GM23338 (cell line): Measurements from ENCODE around the gene AK2. TPM values are rescaled to one million over a fixed set of nuclear protein-coding genes. Genes with fewer than 3 reads are reported as not detected.

ENCODE experiments used
- ATAC-seq: fragments of 200-7000 bp; cut with Tn5 transposase; 3 replicates; pipeline ENCODE4 v1.9.1; 2020
- DNase-seq: peaks from one replicate; pipeline ENCODE4 v3.0.0-alpha.2; 2015; ENCODE audit warnings: low spot score
- H2AFZ ChIP-seq: fragments of 200-600 bp; sonication (generic); 2 replicates; pipeline ENCODE4 v1.8.0; 2016; ENCODE audit warnings: antibody characterized with exemption, mild to moderate bottlenecking, moderate library complexity
- H3F3A ChIP-seq: fragments of 200-600 bp; sonication (generic); replicated peaks from 2 replicates; pipeline ENCODE4 v1.8.0; 2017; ENCODE audit warnings: antibody characterized with exemption, mixed run types, low read depth
- H3K27ac ChIP-seq: fragments of 200-600 bp; sonication (generic); 2 replicates; pipeline ENCODE4 v1.6.1; 2016; ENCODE audit warnings: low read depth
- H3K27me3 ChIP-seq: fragments of 200-600 bp; sonication (generic); 2 replicates; pipeline ENCODE4 v1.8.0; 2016; ENCODE audit warnings: mild to moderate bottlenecking, mixed run types, moderate library complexity; ENCODE audit not compliant: insufficient read depth
- H3K36me3 ChIP-seq: fragments of 200-600 bp; sonication (generic); 2 replicates; pipeline ENCODE4 v1.8.0; 2016; ENCODE audit warnings: mild to moderate bottlenecking; ENCODE audit not compliant: insufficient read depth
- H3K4me1 ChIP-seq: fragments of 200-600 bp; sonication (generic); 2 replicates; pipeline ENCODE4 v1.8.0; 2016; ENCODE audit warnings: mild to moderate bottlenecking, moderate library complexity; ENCODE audit not compliant: insufficient read depth
- H3K4me2 ChIP-seq: fragments of 200-600 bp; sonication (generic); 2 replicates; pipeline ENCODE4 v1.7.1; 2017; ENCODE audit warnings: mixed run types
- H3K4me3 ChIP-seq: fragments of 200-600 bp; sonication (generic); 2 replicates; pipeline ENCODE4 v1.6.1; 2016; ENCODE audit warnings: mixed run types
- H3K79me2 ChIP-seq: fragments of 200-600 bp; sonication (generic); replicated peaks from 2 replicates; pipeline ENCODE4 v1.8.0; 2017; ENCODE audit warnings: mild to moderate bottlenecking; ENCODE audit not compliant: insufficient read depth
- H3K9me2 ChIP-seq: fragments of 200-600 bp; sonication (generic); 2 replicates; pipeline ENCODE4 v1.8.0; 2017; ENCODE audit not compliant: insufficient read depth
- H4K20me1 ChIP-seq: fragments of 200-600 bp; sonication (generic); replicated peaks from 2 replicates; pipeline ENCODE4 v1.8.0; 2017; ENCODE audit warnings: mild to moderate bottlenecking; ENCODE audit not compliant: insufficient read depth
- H3K27ac Mint-ChIP-seq: 2 replicates; pipeline ENCODE4 v1.8.0; 2020; ENCODE audit warnings: inconsistent platforms, mild to moderate bottlenecking, moderate library complexity, mixed read lengths
- H3K27me3 Mint-ChIP-seq: 3 replicates; pipeline ENCODE4 v1.8.0; 2022; ENCODE audit warnings: low read depth, mild to moderate bottlenecking, moderate library complexity, mixed read lengths, inconsistent platforms; ENCODE audit not compliant: insufficient read depth, poor library complexity
- H3K36me3 Mint-ChIP-seq: 3 replicates; pipeline ENCODE4 v1.8.0; 2021; ENCODE audit warnings: low read depth, mild to moderate bottlenecking, inconsistent platforms, moderate library complexity, mixed read lengths
- H3K4me1 Mint-ChIP-seq: 3 replicates; pipeline ENCODE4 v1.8.0; 2020; ENCODE audit warnings: mild to moderate bottlenecking, inconsistent platforms, mixed read lengths
- H3K4me3 Mint-ChIP-seq: 3 replicates; pipeline ENCODE4 v1.8.0; 2021; ENCODE audit warnings: moderate library complexity, mild to moderate bottlenecking, inconsistent platforms, mixed read lengths
- H3K9me3 Mint-ChIP-seq: 3 replicates; pipeline ENCODE4 v1.8.0; 2020; ENCODE audit warnings: moderate library complexity, mild to moderate bottlenecking, inconsistent platforms, mixed read lengths
- EZH2 ChIP-seq: fragments of 200-600 bp; sonication (generic); IDR thresholded peaks from one replicate; pipeline ENCODE4 v1.8.0; 2017; ENCODE audit warnings: antibody characterized with exemption, mild to moderate bottlenecking, low read depth; ENCODE audit not compliant: unreplicated experiment
- JUNB ChIP-seq: IDR thresholded peaks from one replicate; pipeline ENCODE4 v1.6.1; 2016; ENCODE audit warnings: antibody characterized with exemption; ENCODE audit not compliant: unreplicated experiment
- NANOG ChIP-seq: IDR thresholded peaks from 2 replicates; pipeline ENCODE4 v1.6.1; 2016; ENCODE audit warnings: antibody characterized with exemption, borderline replicate concordance
- POLR2AphosphoS5 ChIP-seq: IDR thresholded peaks from 2 replicates; pipeline ENCODE4 v1.6.1; 2016; ENCODE audit warnings: antibody characterized with exemption, low read depth
- STAT1 ChIP-seq: IDR thresholded peaks from one replicate; pipeline ENCODE4 v1.6.1; 2016; ENCODE audit warnings: antibody characterized with exemption; ENCODE audit not compliant: unreplicated experiment
- ZNF331 ChIP-seq: fragments of 250-450 bp; sonication (Bioruptor Pico); IDR thresholded peaks from 2 replicates; pipeline ENCODE4 v1.5.0; 2020; ENCODE audit warnings: low read depth, mild to moderate bottlenecking, moderate library complexity
- polyA plus RNA-seq: library from polyadenylated mRNA; unstranded; fragments of >200 nt; fragmentation: Nextera tagmentation; extraction: Ambion mirVana; gene quantifications from 2 replicates; pipeline ENCODE4 v1.2.1, GENCODE V29; 2016
- total RNA-seq: library from RNA; depleted of rRNA; stranded (reverse); fragments of >200 nt; shearing (Covaris generic); gene quantifications from 2 replicates; pipeline ENCODE4 v1.2.3, GENCODE V29; 2014
- TF ChIP-seq, protein P1 (sequence below), 2 experiments: fragments of 200-600 bp in 1 of 2; sonication (generic) in 1 of 2; conservative IDR thresholded peaks; 2 replicates each; pipeline versions ENCODE4 v1.5.1 to v1.6.1; 2016 to 2017; ENCODE audit warnings: antibody characterized with exemption in 2 of 2, low read depth in 2 of 2, mild to moderate bottlenecking in 2 of 2, moderate library complexity in 1 of 2
- TF ChIP-seq, protein P2 (sequence below): fragments of 250-450 bp; sonication (Bioruptor Pico); IDR thresholded peaks from 2 replicates; pipeline ENCODE4 v1.5.0; 2020; ENCODE audit warnings: mild to moderate bottlenecking, moderate library complexity
- TF ChIP-seq, protein P3 (sequence below): IDR thresholded peaks from 2 replicates; pipeline ENCODE4 v1.6.1; 2016; ENCODE audit warnings: antibody characterized with exemption
- TF ChIP-seq, protein P4 (sequence below): IDR thresholded peaks from one replicate; pipeline ENCODE4 v1.6.1; 2018; ENCODE audit warnings: antibody characterized with exemption; ENCODE audit not compliant: unreplicated experiment

AK2 gene
- total and polyA plus RNA-seq, 2 experiments from 2014 or later, result 125 to 142 TPM

DNA sequence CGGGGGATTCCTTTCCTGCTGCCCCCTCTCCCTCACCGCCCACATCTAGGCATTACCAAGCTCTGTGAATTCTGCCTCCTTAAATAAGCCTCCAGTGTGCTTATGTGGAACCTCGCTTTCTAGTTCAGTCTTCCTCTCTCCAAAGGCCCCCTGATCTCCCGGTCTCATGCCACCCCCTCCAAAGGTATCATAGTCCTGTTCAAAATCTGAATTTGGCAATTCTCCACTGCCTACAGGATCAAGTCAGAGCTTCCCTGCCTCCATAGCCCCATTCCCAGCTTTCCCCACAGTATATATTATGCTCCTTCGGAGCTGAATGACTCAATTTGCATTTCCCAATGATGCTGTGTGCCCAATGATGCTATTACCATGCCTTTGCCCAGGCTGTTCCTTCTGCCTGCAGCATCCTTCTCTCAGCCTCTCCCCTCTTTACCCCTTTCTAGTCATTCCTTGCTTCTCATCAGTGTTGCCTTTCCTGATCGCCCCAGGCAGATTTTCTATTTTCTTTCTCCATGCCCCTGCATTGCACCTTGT is 46.0 kb upstream of the AK2 start (continued):
- TF ChIP-seq, protein P1, sequence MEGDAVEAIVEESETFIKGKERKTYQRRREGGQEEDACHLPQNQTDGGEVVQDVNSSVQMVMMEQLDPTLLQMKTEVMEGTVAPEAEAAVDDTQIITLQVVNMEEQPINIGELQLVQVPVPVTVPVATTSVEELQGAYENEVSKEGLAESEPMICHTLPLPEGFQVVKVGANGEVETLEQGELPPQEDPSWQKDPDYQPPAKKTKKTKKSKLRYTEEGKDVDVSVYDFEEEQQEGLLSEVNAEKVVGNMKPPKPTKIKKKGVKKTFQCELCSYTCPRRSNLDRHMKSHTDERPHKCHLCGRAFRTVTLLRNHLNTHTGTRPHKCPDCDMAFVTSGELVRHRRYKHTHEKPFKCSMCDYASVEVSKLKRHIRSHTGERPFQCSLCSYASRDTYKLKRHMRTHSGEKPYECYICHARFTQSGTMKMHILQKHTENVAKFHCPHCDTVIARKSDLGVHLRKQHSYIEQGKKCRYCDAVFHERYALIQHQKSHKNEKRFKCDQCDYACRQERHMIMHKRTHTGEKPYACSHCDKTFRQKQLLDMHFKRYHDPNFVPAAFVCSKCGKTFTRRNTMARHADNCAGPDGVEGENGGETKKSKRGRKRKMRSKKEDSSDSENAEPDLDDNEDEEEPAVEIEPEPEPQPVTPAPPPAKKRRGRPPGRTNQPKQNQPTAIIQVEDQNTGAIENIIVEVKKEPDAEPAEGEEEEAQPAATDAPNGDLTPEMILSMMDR (conservative IDR thresholded peaks at IDR 0.05; ENCODE audit: low read depth in 2 of 2), result no peak
- no peak for TF ChIP-seq POLR2AphosphoS5

DNA sequence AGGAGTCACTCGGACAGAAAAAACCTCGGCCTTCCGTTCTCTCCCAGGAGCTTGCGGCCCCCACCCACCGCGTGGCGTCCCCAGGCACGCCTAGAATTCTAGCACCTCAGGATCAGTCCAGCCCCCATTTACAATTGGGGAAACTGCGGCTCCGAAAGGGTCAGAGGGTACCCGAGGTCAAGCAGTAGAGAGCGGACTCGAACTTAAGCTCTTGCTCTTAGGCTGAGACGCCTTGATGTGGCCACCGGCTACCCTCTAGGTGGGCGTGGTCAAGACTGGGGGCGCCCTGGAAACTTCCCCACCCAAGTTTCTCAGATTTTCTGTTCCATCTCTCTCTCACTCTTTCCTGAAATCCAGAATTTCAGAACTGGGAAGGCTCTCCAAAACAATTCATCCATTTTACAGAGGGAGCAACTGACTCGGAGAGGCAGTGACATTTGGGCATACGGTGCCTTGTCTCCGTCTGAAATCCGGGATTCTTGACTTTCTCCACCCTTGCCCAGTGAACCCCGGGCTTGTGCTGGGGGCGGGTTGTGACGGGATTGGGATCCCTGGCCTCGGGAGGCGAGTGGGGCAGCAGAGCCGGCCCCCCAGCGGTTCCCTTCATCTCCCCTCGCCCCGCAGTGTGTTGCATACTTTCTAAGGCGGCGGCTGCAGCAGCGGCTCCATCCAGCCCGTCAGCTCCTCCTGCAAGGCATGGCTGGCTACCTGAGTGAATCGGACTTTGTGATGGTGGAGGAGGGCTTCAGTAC is 45.0 kb upstream of the AK2 start:
- peak overlapping the region; percentile 96 for H3K4me2 ChIP-seq
- no peaks in the 10 kb centered on the region for H3K79me2 ChIP-seq
- H3K9me3 Mint-ChIP-seq, result no peaks in the 10 kb centered on the region
- H3K27ac Mint-ChIP-seq, result no peak overlapping the region
- no peaks in the 10 kb centered on the region for H3K36me3 ChIP-seq
- H3K27me3 Mint-ChIP-seq, result peaks cover 27% of the 10 kb centered on the region
- no peaks in the 10 kb centered on the region for H3F3A ChIP-seq
- H3K4me3 Mint-ChIP-seq, result peak overlapping the region; percentile 66
- peaks cover 10% of the 10 kb centered on the region for H3K4me1 Mint-ChIP-seq
- peak; percentile 26 for TF ChIP-seq EZH2
- TF ChIP-seq, protein P2, sequence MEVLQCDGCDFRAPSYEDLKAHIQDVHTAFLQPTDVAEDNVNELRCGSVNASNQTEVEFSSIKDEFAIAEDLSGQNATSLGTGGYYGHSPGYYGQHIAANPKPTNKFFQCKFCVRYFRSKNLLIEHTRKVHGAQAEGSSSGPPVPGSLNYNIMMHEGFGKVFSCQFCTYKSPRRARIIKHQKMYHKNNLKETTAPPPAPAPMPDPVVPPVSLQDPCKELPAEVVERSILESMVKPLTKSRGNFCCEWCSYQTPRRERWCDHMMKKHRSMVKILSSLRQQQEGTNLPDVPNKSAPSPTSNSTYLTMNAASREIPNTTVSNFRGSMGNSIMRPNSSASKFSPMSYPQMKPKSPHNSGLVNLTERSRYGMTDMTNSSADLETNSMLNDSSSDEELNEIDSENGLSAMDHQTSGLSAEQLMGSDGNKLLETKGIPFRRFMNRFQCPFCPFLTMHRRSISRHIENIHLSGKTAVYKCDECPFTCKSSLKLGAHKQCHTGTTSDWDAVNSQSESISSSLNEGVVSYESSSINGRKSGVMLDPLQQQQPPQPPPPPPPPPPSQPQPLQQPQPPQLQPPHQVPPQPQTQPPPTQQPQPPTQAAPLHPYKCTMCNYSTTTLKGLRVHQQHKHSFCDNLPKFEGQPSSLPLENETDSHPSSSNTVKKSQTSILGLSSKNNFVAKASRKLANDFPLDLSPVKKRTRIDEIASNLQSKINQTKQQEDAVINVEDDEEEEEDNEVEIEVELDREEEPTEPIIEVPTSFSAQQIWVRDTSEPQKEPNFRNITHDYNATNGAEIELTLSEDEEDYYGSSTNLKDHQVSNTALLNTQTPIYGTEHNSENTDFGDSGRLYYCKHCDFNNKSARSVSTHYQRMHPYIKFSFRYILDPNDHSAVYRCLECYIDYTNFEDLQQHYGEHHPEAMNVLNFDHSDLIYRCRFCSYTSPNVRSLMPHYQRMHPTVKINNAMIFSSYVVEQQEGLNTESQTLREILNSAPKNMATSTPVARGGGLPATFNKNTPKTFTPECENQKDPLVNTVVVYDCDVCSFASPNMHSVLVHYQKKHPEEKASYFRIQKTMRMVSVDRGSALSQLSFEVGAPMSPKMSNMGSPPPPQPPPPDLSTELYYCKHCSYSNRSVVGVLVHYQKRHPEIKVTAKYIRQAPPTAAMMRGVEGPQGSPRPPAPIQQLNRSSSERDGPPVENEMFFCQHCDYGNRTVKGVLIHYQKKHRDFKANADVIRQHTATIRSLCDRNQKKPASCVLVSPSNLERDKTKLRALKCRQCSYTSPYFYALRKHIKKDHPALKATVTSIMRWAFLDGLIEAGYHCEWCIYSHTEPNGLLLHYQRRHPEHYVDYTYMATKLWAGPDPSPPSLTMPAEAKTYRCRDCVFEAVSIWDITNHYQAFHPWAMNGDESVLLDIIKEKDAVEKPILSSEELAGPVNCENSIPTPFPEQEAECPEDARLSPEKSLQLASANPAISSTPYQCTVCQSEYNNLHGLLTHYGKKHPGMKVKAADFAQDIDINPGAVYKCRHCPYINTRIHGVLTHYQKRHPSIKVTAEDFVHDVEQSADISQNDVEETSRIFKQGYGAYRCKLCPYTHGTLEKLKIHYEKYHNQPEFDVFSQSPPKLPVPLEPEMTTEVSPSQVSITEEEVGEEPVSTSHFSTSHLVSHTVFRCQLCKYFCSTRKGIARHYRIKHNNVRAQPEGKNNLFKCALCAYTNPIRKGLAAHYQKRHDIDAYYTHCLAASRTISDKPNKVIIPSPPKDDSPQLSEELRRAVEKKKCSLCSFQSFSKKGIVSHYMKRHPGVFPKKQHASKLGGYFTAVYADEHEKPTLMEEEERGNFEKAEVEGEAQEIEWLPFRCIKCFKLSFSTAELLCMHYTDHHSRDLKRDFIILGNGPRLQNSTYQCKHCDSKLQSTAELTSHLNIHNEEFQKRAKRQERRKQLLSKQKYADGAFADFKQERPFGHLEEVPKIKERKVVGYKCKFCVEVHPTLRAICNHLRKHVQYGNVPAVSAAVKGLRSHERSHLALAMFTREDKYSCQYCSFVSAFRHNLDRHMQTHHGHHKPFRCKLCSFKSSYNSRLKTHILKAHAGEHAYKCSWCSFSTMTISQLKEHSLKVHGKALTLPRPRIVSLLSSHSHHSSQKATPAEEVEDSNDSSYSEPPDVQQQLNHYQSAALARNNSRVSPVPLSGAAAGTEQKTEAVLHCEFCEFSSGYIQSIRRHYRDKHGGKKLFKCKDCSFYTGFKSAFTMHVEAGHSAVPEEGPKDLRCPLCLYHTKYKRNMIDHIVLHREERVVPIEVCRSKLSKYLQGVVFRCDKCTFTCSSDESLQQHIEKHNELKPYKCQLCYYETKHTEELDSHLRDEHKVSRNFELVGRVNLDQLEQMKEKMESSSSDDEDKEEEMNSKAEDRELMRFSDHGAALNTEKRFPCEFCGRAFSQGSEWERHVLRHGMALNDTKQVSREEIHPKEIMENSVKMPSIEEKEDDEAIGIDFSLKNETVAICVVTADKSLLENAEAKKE (CRISPR knock-in tag), result no peak
- TF ChIP-seq NANOG, result no peak
- no peak for TF ChIP-seq JUNB
- no peak for TF ChIP-seq ZNF331 (CRISPR knock-in tag)
- TF ChIP-seq, protein P3, sequence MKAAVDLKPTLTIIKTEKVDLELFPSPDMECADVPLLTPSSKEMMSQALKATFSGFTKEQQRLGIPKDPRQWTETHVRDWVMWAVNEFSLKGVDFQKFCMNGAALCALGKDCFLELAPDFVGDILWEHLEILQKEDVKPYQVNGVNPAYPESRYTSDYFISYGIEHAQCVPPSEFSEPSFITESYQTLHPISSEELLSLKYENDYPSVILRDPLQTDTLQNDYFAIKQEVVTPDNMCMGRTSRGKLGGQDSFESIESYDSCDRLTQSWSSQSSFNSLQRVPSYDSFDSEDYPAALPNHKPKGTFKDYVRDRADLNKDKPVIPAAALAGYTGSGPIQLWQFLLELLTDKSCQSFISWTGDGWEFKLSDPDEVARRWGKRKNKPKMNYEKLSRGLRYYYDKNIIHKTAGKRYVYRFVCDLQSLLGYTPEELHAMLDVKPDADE, result no peak
- no peak for TF ChIP-seq POLR2AphosphoS5
- TF ChIP-seq, protein P4, sequence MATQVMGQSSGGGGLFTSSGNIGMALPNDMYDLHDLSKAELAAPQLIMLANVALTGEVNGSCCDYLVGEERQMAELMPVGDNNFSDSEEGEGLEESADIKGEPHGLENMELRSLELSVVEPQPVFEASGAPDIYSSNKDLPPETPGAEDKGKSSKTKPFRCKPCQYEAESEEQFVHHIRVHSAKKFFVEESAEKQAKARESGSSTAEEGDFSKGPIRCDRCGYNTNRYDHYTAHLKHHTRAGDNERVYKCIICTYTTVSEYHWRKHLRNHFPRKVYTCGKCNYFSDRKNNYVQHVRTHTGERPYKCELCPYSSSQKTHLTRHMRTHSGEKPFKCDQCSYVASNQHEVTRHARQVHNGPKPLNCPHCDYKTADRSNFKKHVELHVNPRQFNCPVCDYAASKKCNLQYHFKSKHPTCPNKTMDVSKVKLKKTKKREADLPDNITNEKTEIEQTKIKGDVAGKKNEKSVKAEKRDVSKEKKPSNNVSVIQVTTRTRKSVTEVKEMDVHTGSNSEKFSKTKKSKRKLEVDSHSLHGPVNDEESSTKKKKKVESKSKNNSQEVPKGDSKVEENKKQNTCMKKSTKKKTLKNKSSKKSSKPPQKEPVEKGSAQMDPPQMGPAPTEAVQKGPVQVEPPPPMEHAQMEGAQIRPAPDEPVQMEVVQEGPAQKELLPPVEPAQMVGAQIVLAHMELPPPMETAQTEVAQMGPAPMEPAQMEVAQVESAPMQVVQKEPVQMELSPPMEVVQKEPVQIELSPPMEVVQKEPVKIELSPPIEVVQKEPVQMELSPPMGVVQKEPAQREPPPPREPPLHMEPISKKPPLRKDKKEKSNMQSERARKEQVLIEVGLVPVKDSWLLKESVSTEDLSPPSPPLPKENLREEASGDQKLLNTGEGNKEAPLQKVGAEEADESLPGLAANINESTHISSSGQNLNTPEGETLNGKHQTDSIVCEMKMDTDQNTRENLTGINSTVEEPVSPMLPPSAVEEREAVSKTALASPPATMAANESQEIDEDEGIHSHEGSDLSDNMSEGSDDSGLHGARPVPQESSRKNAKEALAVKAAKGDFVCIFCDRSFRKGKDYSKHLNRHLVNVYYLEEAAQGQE, result no peak
- TF ChIP-seq STAT1, result no peak
- no peak overlapping the region for H3K27ac ChIP-seq
- peak; percentile 51 for DNase-seq
- H4K20me1 ChIP-seq, result no peaks in the 10 kb centered on the region
- H3K9me2 ChIP-seq, result no peaks in the 10 kb centered on the region
- H3K27me3 ChIP-seq, result peaks cover 64% of the 10 kb centered on the region
- peak overlapping the region; percentile 80 for H3K4me3 ChIP-seq
- peak overlapping the region; percentile 99 for H2AFZ ChIP-seq
- ATAC-seq, result peak; percentile 21
- no peaks in the 10 kb centered on the region; the same call in 2 of the 3 replicates for H3K36me3 Mint-ChIP-seq
- H3K4me1 ChIP-seq, result peaks cover 11% of the 10 kb centered on the region; the same call in 1 of the 2 replicates
